ENCODE results near the gene RHOG. TPM values are rescaled to one million over a fixed set of nuclear protein-coding genes. Genes with fewer than 3 reads are reported as not detected.
"Not testable (repeated sequence)": the region's sequence is repeated elsewhere in the genome, so short reads cannot be mapped to it uniquely, and the experiment has no call there.

Gene RHOG
- total RNA-seq, 2 donors from 2014 or later, result 196 to 215 TPM

GRCh38 chr11:3873712-3874349 lies 33.1 kb upstream of the RHOG start:
- Mint-ChIP-seq H3K27ac (peak overlapping the region; percentile 36), H3K9me3 (no peaks in the 10 kb centered on the region), H3K4me3 (no peak overlapping the region), H3K4me1 (ENCODE audit: low read depth) (peaks cover 91% of the 10 kb centered on the region), H3K36me3 (ENCODE audit: insufficient read depth in 2 of 2) (peaks cover 1 to 2% of the 10 kb centered on the region in 2 donors), H3K27me3 (ENCODE audit: low read depth) (no peaks in the 10 kb centered on the region)
- ATAC-seq (replicated peaks in 1 of 2) (no peak), DNase-seq (no peak)

- no peaks in the 10 kb centered on the region for H3K9me3 Mint-ChIP-seq
- DNase-seq (peak; percentile 48 to 54), ATAC-seq (replicated peaks in 1 of 2) (peak; percentile 76 to 77)
- no peaks in the 10 kb centered on the region for H3K27me3 Mint-ChIP-seq (ENCODE audit: low read depth)
- H3K36me3 Mint-ChIP-seq (ENCODE audit: insufficient read depth in 2 of 2), result peaks cover 1 to 2% of the 10 kb centered on the region in 2 donors
- H3K4me3 Mint-ChIP-seq, result peak overlapping the region; percentile 71 to 73
- H3K27ac Mint-ChIP-seq, result peak overlapping the region; percentile 47
- peaks cover 93% of the 10 kb centered on the region for H3K4me1 Mint-ChIP-seq (ENCODE audit: low read depth)
These were observed 26.7 kb upstream of the RHOG start for GRCh38 chr11:3867209-3868091.

GRCh38 chr11:3866836-3867208 lies 26.1 kb upstream of the RHOG start:
- Mint-ChIP-seq H3K27ac (peak overlapping the region; percentile 47), H3K27me3 (ENCODE audit: low read depth) (no peaks in the 10 kb centered on the region), H3K9me3 (no peaks in the 10 kb centered on the region), H3K36me3 (ENCODE audit: insufficient read depth in 2 of 2) (peaks cover under 1 to 1% of the 10 kb centered on the region in 2 donors), H3K4me3 (peak overlapping the region; percentile 71 to 73), H3K4me1 (ENCODE audit: low read depth) (peaks cover 94% of the 10 kb centered on the region)
- ATAC-seq (replicated peaks in 1 of 2) (no peak), DNase-seq (no peak)

GRCh38 chr11:3866206-3866605 lies 25.4 kb upstream of the RHOG start:
- DNase-seq, result no peak
- peak overlapping the region; percentile 43 for H3K27ac Mint-ChIP-seq
- no peaks in the 10 kb centered on the region for H3K9me3 Mint-ChIP-seq
- H3K4me1 Mint-ChIP-seq (ENCODE audit: low read depth), result peaks cover 94% of the 10 kb centered on the region
- H3K4me3 Mint-ChIP-seq, result peak overlapping the region; percentile 46 to 60
- ATAC-seq (replicated peaks in 1 of 2), result peak in 1 of 2 donors; percentile 21
- H3K27me3 Mint-ChIP-seq (ENCODE audit: low read depth), result no peaks in the 10 kb centered on the region
- H3K36me3 Mint-ChIP-seq (ENCODE audit: insufficient read depth in 2 of 2), result peaks cover 2 to 3% of the 10 kb centered on the region in 2 donors

GRCh38 chr11:3865388-3866193 lies 24.8 kb upstream of the RHOG start:
- H3K4me3 Mint-ChIP-seq, result peak overlapping the region; percentile 46 to 60
- H3K4me1 Mint-ChIP-seq (ENCODE audit: low read depth), result peaks cover 94% of the 10 kb centered on the region
- no peak for DNase-seq
- H3K9me3 Mint-ChIP-seq, result no peaks in the 10 kb centered on the region
- peak overlapping the region; percentile 43 for H3K27ac Mint-ChIP-seq
- no peaks in the 10 kb centered on the region for H3K27me3 Mint-ChIP-seq (ENCODE audit: low read depth)
- peaks cover 2% of the 10 kb centered on the region in 2 donors for H3K36me3 Mint-ChIP-seq (ENCODE audit: insufficient read depth in 2 of 2)
- ATAC-seq (replicated peaks in 1 of 2), result no peak

GRCh38 chr11:3861683-3862082 lies 20.9 kb upstream of the RHOG start:
- Mint-ChIP-seq H3K9me3 (no peaks in the 10 kb centered on the region), H3K4me3 (peak overlapping the region; percentile 100), H3K27ac (peak overlapping the region; percentile 80), H3K27me3 (ENCODE audit: low read depth) (no peaks in the 10 kb centered on the region), H3K36me3 (ENCODE audit: insufficient read depth in 2 of 2) (peaks cover 2 to 13% of the 10 kb centered on the region in 2 donors), H3K4me1 (ENCODE audit: low read depth) (peaks cover 89% of the 10 kb centered on the region)
- peak; percentile 34 to 36 for DNase-seq
- ATAC-seq (replicated peaks in 1 of 2), result peak; percentile 25 to 42

- peak; percentile 58 to 63 for ATAC-seq (replicated peaks in 1 of 2)
- peak overlapping the region; percentile 100 for H3K4me3 Mint-ChIP-seq
- peaks cover 2 to 18% of the 10 kb centered on the region in 2 donors for H3K36me3 Mint-ChIP-seq (ENCODE audit: insufficient read depth in 2 of 2)
These were observed 20.2 kb upstream of the RHOG start for GRCh38 chr11:3860898-3861393.

GRCh38 chr11:3860375-3860774 lies 19.6 kb upstream of the RHOG start:
- H3K36me3 Mint-ChIP-seq (ENCODE audit: insufficient read depth in 2 of 2), result peaks cover 2 to 19% of the 10 kb centered on the region in 2 donors
- peak overlapping the region; percentile 80 for H3K27ac Mint-ChIP-seq
- H3K4me3 Mint-ChIP-seq, result peak overlapping the region; percentile 100
- H3K27me3 Mint-ChIP-seq (ENCODE audit: low read depth), result no peaks in the 10 kb centered on the region
- DNase-seq (peak; percentile 28 to 51), ATAC-seq (replicated peaks in 1 of 2) (peak; percentile 36 to 38)
- peaks cover 76% of the 10 kb centered on the region for H3K4me1 Mint-ChIP-seq (ENCODE audit: low read depth)
- no peaks in the 10 kb centered on the region for H3K9me3 Mint-ChIP-seq

More at GRCh38 chr11:3860898-3861393, 20.2 kb upstream of the RHOG start:
- DNase-seq, result peak; percentile 41 to 47
- peak overlapping the region; percentile 80 for H3K27ac Mint-ChIP-seq
- H3K27me3 Mint-ChIP-seq (ENCODE audit: low read depth); H3K9me3 Mint-ChIP-seq: not testable (repeated sequence)
- peaks cover 81% of the 10 kb centered on the region for H3K4me1 Mint-ChIP-seq (ENCODE audit: low read depth)

GRCh38 chr11:3859373-3859881 lies 18.7 kb upstream of the RHOG start:
- Mint-ChIP-seq H3K36me3 (ENCODE audit: insufficient read depth in 2 of 2) (peaks cover 2 to 19% of the 10 kb centered on the region in 2 donors), H3K9me3 (no peaks in the 10 kb centered on the region), H3K27me3 (ENCODE audit: low read depth) (no peaks in the 10 kb centered on the region), H3K27ac (peak overlapping the region; percentile 80), H3K4me1 (ENCODE audit: low read depth) (peaks cover 69% of the 10 kb centered on the region), H3K4me3 (peak overlapping the region; percentile 100)
- no peak for ATAC-seq (replicated peaks in 1 of 2)
- DNase-seq, result peak; percentile 42 to 45

- no peaks in the 10 kb centered on the region for H3K9me3 Mint-ChIP-seq
- H3K27me3 Mint-ChIP-seq (ENCODE audit: low read depth), result no peaks in the 10 kb centered on the region
- ATAC-seq (replicated peaks in 1 of 2), result no peak
- H3K4me1 Mint-ChIP-seq (ENCODE audit: low read depth), result peaks cover 74% of the 10 kb centered on the region
- H3K27ac Mint-ChIP-seq, result peak overlapping the region; percentile 80
- DNase-seq, result no peak
- peak overlapping the region; percentile 100 for H3K4me3 Mint-ChIP-seq
- peaks cover 2 to 19% of the 10 kb centered on the region in 2 donors for H3K36me3 Mint-ChIP-seq (ENCODE audit: insufficient read depth in 2 of 2)
These were observed 16.9 kb upstream of the RHOG start for GRCh38 chr11:3857628-3858027.

GRCh38 chr11:3856856-3857553 lies 16.2 kb upstream of the RHOG start:
- DNase-seq (no peak), ATAC-seq (replicated peaks in 1 of 2) (no peak)
- H3K4me1 Mint-ChIP-seq (ENCODE audit: low read depth), result peaks cover 73% of the 10 kb centered on the region

More at GRCh38 chr11:3856856-3857553, 16.2 kb upstream of the RHOG start:
- H3K27ac Mint-ChIP-seq, result peak overlapping the region; percentile 80
- H3K4me3 Mint-ChIP-seq, result peak overlapping the region; percentile 100
- H3K36me3 Mint-ChIP-seq (ENCODE audit: insufficient read depth in 2 of 2), result peaks cover 2 to 19% of the 10 kb centered on the region in 2 donors
- H3K27me3 Mint-ChIP-seq (ENCODE audit: low read depth), result no peaks in the 10 kb centered on the region
- H3K9me3 Mint-ChIP-seq, result no peaks in the 10 kb centered on the region

All from activated T-cell treated with anti-CD3 and anti-CD28 coated beads, Interleukin-2, amount 50 U/mL, for 72 hours (primary cell).